Effector memory CD4-positive, alpha-beta T cell (primary cell): ENCODE measurements around the gene TRIM28.
"Not testable (repeated sequence)": the region's sequence is repeated elsewhere in the genome, so short reads cannot be mapped to it uniquely, and the experiment has no call there.

ENCODE experiments used
- DNase-seq, 3 donors: peaks; one replicate each; pipeline ENCODE4 v3.0.0-alpha.2; 2020
- H3K27ac ChIP-seq: 2 replicates; pipeline ENCODE4 v1.7.0; 2013; ENCODE audit warnings: mild to moderate bottlenecking, low read length, moderate library complexity; ENCODE audit not compliant: insufficient read depth, poor library complexity, severe bottlenecking
- H3K27me3 ChIP-seq: replicated peaks from 2 replicates; pipeline ENCODE4 v1.7.0; 2013; ENCODE audit warnings: mild to moderate bottlenecking, low read length; ENCODE audit not compliant: insufficient read depth, control insufficient read depth, poor library complexity, severe bottlenecking
- H3K36me3 ChIP-seq: 2 replicates; pipeline ENCODE4 v1.7.0; 2013; ENCODE audit warnings: mild to moderate bottlenecking, low read length, moderate library complexity; ENCODE audit not compliant: control insufficient read depth, insufficient read depth
- H3K4me1 ChIP-seq: 2 replicates; pipeline ENCODE4 v1.7.0; 2013; ENCODE audit warnings: low read length, mild to moderate bottlenecking; ENCODE audit not compliant: control insufficient read depth, insufficient read depth, poor library complexity, severe bottlenecking
- H3K4me3 ChIP-seq: 2 replicates; pipeline ENCODE4 v1.7.0; 2013; ENCODE audit warnings: low read length, low read depth, mild to moderate bottlenecking; ENCODE audit not compliant: insufficient read depth, poor library complexity, severe bottlenecking
- H3K9me3 ChIP-seq: 2 replicates; pipeline ENCODE4 v1.7.0; 2013; ENCODE audit warnings: mild to moderate bottlenecking, low read length, moderate library complexity; ENCODE audit not compliant: control insufficient read depth
- total RNA-seq, 3 donors: gene quantifications; one replicate each; lab custom pipeline; 2026; lab: John Stamatoyannopoulos, UW

The TRIM28 gene
- total RNA-seq = 334 to 379 (median 339) reads per million in 3 donors

DNA sequence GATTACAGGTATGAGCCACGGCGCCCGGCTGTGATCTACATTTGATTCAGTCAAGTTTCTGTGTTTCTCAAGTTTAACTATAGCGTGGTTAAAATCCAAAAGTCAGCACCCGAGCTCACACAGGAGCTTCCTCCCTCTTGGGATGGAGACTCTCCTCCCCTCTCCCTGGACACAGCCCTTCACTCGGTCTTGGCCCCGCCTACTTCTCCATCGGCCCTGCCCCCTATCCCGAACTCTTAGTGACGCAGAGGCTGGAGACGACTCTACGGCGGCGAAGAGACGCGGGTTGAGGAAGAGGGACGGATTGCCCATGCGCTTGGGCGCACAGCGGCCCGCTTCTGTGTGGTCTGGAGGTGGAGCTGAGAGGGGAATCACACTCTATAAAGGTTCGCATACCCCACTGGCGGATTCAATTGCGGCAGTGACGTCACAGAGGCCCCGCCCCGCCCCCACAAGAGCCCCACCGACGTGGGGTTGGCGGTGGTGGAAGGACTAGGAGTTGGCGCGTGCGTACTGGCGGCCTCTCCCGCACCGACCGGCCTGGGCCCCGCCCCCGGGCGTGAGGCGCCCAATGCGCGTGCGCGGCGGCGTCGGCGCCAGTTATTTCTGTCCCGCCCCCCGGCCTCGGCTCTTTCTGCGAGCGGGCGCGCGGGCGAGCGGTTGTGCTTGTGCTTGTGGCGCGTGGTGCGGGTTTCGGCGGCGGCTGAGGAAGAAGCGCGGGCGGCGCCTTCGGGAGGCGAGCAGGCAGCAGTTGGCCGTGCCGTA is at the start of gene TRIM28:
TRIM28 (plus strand) TSS at position 239 of the 765 bp plus-strand sequence. CDS start 694 bp downstream, outside the sequence.
- Histone ChIP-seq H3K4me3 (peak within 1 kb of the TSS; percentile 66), H3K9me3 (no peaks in the 10 kb centered on the region), H3K27me3 (no peaks in the 10 kb centered on the region), H3K27ac (peak within 1 kb of the TSS; percentile 91), H3K4me1 (peaks cover 24% of the 10 kb centered on the region), H3K36me3 (peaks cover 21% of the 10 kb centered on the region)
- DNase-seq = peak; percentile 100

DNA sequence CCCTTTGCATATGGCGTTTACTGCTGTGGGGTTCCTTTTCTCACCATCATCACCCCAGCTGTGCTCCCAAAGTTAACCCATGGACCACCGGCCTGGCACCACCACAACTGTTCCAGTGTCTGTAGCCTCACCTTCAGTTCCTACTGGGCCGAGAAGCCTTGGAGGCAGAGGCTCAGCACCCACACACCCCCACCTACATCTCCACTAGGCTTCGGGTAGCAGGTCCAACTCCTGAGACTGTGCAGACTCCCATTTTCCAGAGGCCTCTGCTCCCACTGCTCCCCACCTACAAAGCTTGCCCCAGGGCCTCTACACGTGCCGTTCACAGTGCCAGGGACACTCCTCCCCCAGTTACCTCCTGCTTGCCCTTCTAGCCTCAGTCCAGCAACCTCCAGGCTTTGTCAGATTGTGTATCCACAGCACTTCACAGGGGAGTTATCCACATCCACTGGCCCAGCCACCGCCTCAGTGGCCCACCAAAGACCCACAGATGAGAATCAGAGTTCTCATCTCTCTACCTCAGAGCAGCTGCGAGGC is 46.2 kb upstream of the TRIM28 start:
- no peak overlapping the region for H3K4me3 ChIP-seq
- H3K27ac ChIP-seq = no peak overlapping the region
- H3K9me3 ChIP-seq = no peaks in the 10 kb centered on the region

DNA sequence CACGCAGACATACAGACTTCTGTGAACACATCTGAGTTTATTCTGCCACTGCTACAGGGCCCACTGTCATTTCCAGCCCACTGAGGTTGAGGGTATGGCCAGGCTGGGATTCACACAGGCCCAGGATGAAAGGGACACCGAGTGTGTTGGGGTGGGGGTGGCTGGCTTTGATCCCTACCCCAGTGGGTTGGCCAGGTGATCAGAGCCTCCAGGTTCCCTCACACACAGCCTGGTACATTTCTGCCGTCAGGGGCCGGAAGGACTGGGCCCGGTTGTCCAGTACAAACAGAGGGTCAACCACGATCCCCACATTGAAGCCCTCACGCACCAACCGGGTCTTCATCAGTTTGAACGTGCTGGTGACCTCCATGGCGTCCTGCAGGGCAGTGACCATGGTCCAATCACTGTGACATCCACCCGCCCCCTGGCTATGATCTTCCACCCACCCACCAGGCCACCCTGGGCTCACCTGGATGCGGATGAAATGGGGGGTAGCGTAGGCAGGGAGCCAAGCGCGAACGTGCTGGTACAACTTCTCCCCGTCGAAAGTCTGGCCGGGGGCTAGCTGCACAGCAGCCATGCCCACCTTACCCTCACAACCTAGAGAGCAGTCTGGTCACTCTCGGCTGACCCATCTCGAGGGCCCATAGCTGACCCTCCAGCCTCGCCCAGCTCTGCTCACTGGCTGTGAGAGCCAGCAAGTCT is 45.4 kb upstream of the TRIM28 start:
- Histone ChIP-seq H3K36me3 (no peaks in the 10 kb centered on the region), H3K27me3 (no peaks in the 10 kb centered on the region), H3K4me3 (peak overlapping the region; percentile 43), H3K27ac (no peak overlapping the region), H3K9me3 (no peaks in the 10 kb centered on the region), H3K4me1 (peaks cover 12% of the 10 kb centered on the region)
- no peak for DNase-seq

More for the DNA sequence above, 46.2 kb upstream of the TRIM28 start:
- H3K27me3 ChIP-seq = no peaks in the 10 kb centered on the region
- DNase-seq = no peak
- H3K4me1 ChIP-seq = peaks cover 12% of the 10 kb centered on the region
- no peaks in the 10 kb centered on the region for H3K36me3 ChIP-seq

DNA sequence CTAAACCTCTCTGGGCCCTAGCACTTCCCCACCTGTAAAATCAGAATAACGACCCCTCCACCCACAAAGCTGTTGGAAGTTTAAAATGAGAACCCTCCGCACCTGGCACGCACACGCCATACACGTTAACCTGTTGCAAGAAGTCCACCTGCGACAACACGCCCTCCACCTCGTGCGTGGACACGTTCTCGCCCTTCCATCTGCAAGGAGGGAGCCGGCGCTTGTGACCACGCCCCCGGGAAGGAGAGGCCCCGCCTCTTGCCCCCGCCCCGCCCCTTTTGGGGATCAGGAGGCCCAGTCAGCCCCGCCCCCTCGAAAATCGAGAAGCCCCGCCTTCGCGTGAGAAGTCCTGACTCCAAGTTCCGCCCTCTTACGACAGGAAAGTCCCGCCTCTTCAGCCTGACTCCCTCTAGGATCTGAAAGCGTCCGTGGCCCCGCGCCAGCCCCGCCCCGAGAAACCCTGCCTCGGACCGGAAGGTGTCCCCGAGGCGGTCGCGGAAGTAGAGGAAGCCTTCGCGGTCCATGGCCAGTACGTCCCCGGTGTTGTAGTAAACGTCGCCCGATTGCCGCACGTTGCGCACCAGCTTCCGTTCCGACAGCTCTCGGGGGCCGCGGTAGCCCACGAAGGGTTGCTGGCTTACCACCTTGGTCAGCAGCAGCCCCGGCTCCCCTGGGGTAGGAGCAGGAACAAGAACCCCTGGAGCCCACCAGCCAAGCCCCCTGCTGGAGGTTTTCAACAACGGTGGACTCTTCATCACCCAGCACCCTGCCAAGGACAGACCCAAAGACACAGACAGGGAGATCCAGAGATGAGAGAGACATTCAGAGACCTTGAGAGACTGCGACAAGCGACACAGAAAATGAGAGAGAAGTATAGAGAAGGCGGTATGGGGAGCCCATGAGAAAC is 44.6 kb upstream of the TRIM28 start:
- peak; percentile 85 to 95 (median 93) for DNase-seq
- H3K27ac ChIP-seq = peak overlapping the region; percentile 35

DNA sequence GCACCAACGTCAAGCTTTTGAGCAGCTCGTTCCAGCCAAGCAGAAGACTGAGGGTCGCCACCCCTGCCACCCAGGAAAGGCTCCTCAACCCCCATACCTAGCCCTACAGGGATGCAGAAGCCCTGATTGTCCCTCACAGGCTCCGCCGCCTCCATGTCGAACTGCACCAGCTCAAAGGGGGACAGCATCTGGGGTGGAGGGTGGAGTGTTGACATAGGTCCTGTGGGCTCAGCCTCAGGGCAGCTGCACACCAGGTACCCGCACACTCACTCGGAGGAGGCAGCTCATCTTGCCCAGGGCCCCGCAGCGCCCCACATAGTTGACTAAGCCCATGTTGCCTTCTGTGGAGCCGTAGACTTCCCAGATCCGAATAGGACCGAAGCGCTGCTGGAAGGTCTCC is 43.6 kb upstream of the TRIM28 start:
- DNase-seq = no peak
- Histone ChIP-seq H3K4me3 (no peak overlapping the region), H3K27me3 (no peaks in the 10 kb centered on the region), H3K9me3 (no peaks in the 10 kb centered on the region), H3K4me1 (peaks cover 12% of the 10 kb centered on the region), H3K27ac (no peak overlapping the region), H3K36me3 (no peaks in the 10 kb centered on the region)

More for the DNA sequence above, 44.6 kb upstream of the TRIM28 start:
- Histone ChIP-seq H3K27me3 (no peaks in the 10 kb centered on the region), H3K4me3 (peak overlapping the region; percentile 43), H3K36me3 (no peaks in the 10 kb centered on the region), H3K4me1 (peaks cover 12% of the 10 kb centered on the region), H3K9me3 (no peaks in the 10 kb centered on the region)

DNA sequence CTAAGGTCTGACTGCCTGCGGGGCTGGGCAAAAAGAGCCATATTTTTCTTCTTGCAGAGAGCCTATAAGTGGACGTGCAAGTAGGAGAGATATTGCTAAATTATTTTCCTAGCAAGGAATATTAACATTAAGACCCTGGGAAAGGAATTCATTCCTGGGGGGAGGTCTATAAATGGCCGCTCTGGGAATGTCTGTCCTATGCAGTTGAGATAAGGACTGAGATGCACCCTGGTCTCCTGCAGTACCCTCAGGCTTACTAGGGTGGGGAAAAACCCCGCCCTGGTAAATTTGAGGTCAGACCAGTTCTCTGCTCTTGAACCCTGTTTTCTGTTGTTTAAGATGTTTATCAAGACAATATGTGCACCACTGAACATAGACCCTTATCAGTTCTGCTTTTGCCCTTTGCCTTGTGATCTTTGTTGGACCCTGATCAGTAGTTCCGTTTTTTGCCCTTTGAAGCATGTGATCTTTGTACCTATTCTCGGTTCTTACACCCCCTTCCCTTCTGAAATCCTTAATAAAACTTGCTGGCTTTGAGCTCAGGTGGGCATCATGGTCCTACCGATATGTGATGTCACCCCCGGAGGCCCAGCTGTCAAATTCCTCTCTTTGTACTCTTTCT is 36.2 kb upstream of the TRIM28 start:
- H3K27me3 ChIP-seq, H3K4me3 ChIP-seq, H3K4me1 ChIP-seq, H3K27ac ChIP-seq, DNase-seq, H3K9me3 ChIP-seq, H3K36me3 ChIP-seq: not testable (repeated sequence)

DNA sequence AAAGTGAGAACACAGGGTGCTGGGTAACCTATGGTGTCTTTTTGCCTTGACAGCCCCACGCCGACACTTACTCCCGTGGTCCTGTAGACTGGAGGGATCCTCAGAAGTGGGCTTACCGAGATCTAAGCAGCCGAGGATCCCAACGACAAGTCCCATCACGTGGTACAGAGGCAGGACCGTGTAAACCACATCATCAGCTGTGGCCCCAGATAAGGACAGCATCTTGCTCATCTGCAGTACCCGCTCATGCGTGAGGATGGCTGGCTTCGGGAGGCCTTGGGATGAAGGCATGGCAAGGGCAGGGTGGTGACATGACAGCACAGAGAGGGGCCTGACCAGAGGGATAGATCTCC is 34.2 kb upstream of the TRIM28 start:
- Histone ChIP-seq H3K27ac (no peak overlapping the region), H3K4me1 (peaks cover 11% of the 10 kb centered on the region), H3K4me3 (no peak overlapping the region), H3K36me3 (no peaks in the 10 kb centered on the region), H3K9me3 (no peaks in the 10 kb centered on the region), H3K27me3 (no peaks in the 10 kb centered on the region)
- DNase-seq = no peak

DNA sequence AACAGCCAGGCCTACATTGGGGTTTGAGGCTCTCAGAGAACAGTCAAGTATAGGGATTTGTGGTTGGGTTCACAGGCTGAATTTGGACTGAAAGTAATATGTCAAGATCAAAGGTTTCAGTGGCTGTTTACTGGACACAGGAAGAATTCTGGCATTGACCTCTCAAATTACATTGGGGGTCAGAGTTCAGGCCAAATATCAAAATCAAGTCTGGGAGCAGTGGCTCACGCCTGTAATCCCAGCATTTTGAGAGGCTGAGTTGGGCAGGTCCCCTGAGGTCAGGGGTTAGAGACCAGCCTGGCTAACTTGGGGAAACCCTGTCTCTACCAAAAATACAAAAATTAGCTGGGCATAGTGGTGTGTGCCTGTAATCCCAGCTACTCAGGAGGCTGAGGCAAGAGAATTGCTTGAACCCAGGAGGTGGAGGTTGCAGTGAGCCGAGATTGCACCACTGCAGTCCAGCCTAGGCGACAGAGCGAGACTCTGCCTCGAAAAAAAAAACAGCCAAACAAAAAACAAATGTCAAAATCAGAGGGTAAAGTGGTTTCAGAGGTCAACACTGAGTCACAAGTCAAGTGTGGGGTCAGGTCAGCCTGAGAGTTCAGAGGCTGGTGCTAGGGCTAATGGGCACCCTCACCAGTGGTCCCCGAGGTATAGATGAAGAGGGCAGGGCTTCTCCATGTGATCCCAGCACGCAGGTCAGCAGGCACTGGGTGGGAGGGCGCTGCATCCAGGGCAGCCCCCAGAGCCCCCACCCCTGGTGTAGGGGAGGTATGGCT is 33.6 kb upstream of the TRIM28 start:
- H3K27me3 ChIP-seq = no peaks in the 10 kb centered on the region
- no peaks in the 10 kb centered on the region for H3K9me3 ChIP-seq
- DNase-seq = no peak
- H3K36me3 ChIP-seq = no peaks in the 10 kb centered on the region
- no peak overlapping the region for H3K4me3 ChIP-seq
- no peak overlapping the region for H3K27ac ChIP-seq
- peaks cover 12% of the 10 kb centered on the region for H3K4me1 ChIP-seq
